GM19463 (cell line): ENCODE results near the gene VCAN.

ENCODE experiments used
- ATAC-seq: cut with Tn5 transposase; IDR thresholded peaks from one replicate; pipeline ENCODE4 v1.9.1; 2021; ENCODE audit warnings: mild to moderate bottlenecking, moderate library complexity; ENCODE audit not compliant: unreplicated experiment

Gene VCAN

DNA sequence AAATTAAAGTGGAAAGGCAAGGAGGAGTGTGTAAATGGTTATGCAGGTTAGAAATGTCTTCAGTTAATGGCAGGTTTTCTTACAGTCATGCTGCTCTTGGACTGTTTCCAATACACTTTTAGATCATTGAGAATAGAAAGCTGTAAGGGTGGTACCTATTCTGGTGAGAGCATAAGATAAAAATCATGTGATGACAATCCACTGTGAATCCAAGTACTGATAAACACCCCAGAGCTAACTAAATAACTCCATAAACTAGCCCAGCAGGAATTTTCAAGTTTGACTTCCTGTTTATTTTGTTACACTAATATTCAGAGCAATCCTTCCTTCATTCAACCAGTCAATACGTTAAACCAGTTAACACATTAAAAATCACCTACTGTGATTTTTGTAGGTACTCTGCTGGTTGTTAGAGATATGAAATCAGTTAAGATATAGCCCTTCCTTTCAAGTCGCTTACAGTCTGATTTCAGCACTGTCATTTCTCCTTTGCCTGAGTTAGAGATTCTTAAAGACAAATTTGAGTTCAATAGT lies 22.6 kb downstream of the VCAN start:
- ATAC-seq = no peak

DNA sequence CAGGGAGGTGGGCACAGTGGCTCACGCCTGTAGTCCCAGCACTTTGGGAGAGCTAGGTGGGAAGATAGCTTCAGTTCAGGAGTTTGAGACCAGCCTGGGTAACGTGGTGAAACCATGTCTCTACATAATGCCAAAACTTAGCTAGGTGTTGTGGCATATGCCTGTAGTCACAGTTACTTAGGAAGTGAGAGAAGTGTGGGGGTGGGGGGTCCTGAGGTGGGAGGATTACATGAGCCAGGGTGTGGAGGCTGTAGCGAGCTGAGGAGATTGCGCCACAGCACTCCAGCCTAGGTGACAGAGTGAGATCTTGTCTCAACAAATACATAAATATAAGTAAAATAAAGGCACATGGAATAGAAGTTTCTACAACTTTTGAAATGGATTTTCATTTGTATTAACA lies 23.1 kb downstream of the VCAN start:
- no peak for ATAC-seq

DNA sequence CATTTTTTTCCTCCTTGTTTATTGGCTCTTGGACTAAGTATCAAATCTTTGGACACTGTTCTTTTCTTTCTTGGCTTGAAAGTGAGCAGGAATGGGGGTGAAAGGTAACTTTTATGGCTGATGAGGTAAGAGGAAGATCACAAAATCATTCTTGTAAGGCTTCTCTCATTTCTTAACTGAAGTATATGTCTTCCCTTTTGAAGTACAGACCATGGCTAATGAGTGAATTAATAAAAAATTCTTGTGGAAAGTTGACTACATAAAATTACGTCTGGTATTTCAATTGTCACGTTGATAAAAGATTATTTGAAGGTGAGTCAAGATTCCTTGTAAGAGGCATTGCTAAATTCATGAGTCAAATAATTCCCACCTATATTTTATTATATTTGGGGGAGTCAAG lies 25.1 kb downstream of the VCAN start:
- no peak for ATAC-seq

DNA sequence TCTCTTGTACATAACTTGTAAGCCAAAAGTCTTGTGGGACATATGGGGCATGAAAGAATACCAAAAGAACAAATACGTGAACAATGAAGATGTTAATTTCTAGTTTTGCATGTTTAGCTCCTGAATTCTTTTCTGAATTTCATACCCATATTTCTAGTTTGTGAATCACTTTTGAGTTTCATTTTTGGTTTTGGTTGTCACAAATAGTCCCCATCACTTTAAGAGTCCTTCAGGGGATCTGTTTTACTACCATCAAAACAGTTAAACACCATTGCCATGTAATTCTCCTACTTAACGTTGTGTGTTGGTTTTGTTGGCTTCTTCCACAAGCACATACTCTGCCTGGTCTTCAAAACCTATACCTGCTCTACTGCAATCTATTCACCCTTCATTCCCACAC lies 27.0 kb downstream of the VCAN start:
- peak; percentile 58 for ATAC-seq

DNA sequence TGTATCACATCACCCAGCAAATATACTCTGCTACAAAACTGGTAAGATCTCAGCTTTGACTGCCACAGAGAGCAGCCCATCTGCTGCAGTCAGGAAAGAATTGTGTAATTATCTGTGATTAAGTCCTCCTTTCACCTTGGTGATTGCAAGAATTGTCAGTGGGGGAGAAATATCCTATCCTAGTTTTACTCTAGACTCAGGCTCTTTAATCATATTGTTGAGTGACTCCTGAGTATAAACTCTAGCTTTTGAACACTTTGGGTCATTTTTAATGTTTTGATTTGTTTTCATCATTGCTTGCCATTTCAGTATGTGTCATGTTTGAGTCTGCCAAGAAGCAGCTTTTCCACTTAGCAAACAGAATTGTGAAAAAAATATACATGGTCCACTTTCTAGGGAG lies 32.1 kb downstream of the VCAN start:
- no peak for ATAC-seq

DNA sequence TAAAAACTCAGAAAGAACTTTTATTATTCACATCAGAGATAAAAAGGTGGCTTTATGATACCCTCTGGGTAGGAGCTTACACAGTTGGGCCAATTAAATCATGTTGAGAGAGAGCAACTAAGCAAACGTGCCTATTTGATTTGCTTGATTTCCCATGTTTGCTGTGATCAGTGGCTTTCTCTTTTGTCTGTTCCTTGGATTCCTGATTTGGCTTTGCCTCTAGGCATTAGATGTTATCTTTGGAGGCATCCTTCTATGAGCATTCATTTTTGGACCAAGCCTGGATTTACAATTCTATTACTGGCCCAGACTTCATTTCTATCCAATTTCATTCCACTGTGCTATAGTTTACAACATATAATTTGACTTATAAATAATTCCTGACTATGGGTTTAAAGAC lies 35.9 kb downstream of the VCAN start:
- ATAC-seq = no peak

DNA sequence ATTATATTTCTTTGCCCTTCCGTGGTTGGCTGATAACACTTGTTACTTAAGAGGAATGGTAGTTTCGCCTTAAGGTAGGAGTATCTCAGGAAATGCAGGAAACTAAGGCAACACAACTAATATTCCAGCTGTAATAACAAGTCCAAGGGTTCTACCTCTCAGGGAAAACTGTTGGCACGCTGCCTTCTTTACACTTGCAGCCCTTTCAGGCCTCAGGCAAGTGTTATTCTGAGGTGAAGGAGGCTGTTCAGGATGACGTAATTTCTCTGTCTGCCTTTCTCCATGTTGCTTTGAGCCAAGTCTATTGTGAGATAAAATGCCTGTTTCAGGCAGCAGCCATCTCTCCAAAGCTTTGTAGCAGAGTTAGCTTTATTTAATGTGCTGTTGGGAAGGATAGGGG lies 38.0 kb downstream of the VCAN start:
- no peak for ATAC-seq

DNA sequence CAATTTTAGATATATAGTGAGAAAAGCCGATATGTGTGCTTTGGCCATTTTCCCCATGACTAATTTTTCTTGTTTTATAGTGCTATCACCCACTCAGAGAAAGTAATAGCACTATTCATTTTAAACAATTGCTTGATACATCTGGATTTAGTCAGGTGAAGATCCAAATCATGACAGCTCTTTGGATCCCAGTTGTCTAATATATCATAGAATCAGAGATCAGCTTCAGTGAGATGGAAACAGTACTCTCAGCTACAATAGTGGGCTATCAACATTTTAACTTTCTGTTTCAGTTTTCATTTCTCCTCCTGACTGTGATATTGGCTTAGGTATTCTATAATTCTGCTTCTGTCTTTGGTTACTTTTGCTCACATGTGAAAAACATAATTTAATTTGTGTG lies 38.7 kb downstream of the VCAN start:
- peak; percentile 92 for ATAC-seq

DNA sequence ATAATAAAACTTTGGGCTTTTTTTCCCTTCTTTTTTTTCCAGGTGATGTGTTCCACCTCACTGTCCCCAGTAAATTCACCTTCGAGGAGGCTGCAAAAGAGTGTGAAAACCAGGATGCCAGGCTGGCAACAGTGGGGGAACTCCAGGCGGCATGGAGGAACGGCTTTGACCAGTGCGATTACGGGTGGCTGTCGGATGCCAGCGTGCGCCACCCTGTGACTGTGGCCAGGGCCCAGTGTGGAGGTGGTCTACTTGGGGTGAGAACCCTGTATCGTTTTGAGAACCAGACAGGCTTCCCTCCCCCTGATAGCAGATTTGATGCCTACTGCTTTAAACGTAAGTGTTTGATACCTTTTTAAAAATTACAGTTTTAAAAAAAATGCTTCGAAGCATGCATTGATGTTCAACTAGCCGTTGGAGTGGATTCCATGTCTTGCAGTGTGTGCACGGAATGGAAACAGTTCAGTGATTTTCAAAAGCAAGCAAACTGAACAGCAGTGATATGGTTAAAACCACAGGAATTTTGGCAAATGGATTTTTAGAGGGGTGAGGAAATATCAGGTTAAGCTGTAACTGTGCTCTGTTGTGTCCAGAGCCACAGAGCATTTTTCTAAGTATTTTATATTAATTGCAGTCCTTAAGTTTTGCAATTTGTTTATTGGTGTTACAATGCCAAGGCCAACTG lies 40.7 kb downstream of the VCAN start:
- no peak for ATAC-seq

DNA sequence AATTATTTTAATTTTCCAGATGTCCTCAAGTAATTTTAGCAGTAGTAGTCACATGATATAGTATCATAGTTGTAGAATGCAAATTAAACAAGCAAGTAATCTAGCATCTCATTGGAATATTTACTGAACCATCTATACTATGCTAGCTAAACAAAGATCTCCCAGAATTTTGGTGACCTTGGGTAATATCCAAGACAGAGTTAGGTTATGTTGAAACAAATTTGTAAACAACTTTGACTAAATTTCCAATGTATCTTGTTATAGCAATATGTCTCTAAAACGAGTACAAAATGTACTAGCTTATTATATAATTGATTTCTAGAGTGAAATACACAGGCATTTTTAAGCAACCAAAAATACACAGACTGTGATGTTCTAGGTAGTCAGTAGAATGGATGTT lies 41.5 kb downstream of the VCAN start:
- no peak for ATAC-seq

DNA sequence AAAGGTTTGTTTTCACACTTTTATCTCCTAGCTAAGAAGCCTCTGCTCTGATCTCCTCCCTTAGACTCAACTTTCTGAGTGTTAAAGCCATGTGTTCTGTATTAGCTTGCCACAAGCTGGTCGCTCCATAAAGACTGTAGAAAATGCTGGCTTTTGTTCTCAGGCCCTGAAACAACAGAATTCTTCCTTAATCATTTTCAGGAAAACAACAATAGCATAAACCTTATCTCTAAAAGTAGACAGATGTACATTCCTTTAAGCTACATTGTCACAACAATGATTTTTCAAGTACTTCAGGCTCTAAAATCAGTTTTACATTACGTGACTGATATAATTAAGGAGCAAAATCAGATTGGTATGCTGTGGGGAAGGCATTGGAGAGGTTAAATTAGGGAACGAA lies 41.9 kb downstream of the VCAN start:
- no peak for ATAC-seq

DNA sequence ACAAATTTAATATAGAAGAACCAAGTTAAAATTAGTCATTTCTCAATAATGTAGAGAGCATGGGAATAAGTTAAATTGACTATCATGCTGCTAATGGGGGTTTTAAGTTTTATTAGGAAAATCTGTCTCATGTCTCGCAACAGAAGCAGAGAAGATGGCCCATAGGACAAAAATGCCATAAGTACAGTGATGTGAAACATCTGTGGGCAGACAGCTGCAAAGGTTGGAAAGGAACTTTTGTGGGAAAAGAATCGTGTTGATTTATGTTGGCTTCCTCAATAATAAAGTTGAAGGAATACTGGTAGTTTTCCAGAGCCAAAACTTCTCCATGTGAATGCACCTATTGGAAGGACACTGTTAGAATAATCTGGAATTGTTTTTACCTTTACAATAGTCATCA lies 44.8 kb downstream of the VCAN start:
- ATAC-seq = no peak

DNA sequence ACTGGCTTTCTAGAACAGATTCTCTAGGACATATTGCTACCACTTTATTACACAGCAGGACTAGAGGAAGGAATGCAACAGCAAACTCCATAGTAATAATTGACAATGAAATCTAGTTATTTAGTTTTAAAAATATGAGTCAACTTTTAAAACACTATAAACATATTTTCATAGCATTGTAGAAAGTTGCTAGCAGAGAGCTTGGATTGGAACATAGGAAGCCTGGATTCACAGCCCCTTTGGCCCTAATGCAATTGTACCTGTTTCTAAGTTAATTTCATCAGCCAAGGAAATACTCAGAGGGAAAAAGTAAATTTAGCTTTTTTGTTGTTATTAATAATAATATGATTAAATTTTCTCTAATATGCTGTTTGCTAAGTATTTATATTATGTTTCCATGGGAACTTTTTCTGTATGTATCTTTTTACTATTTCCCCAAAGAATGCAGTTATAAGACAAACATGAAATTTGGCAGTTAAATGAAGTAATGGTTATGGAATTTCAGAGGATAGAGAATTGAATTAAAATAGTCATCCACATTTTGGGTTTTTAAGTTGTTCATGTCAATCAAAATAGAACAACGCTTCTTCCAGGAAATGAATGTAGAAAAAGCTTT lies 45.6 kb downstream of the VCAN start:
- ATAC-seq = no peak

DNA sequence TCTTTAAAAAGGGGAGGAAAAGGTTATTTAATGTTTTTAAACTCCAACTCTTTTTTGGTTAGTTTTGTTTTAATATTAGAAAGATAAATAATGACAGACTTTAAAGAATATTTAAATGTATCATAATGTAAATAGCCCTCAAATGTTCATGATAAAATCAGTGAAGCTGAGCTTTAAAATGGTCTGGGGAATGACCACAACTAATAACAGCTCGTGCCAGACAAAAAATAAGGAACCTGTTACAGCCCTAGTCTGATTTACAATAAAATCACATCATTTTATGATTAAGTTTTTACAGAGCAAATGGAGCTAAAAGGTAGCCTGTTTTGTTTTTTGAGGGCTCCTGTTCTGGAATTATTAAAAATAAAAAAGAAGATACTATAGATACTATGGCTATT lies 46.1 kb downstream of the VCAN start:
- no peak for ATAC-seq

DNA sequence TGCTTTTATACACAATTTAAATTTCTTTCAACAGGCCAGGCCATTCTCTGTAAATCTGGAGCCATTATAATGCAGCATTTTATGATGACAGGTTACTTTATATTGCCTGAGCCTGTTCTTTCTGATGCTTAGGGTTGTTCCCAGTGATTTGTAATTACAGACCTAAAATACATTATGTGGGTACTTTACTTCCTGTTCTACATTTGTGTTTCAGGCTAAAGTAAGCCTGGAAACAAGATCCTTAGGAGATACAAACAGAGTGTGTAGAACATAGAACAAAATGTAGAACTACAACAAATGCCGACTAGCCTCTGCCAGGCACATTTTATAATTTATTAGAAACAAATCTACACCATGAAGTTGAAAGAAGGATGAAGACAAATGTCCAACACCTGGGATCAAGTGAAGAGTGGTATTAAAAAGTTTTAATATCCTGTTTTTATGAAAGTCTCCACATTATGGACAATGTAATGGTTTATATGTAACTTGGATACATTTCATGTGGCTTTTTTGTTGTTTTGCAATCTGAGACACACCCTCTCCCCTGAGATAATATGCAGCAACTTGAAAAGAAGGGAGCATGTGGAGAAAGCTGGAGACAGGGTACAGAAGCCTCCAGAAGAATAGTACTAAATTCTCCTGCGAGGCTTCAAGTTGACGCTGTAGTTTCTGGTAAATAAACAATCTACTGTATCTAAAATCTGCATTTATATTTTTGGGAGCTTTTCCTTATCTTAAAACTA lies 46.9 kb downstream of the VCAN start:
- no peak for ATAC-seq

DNA sequence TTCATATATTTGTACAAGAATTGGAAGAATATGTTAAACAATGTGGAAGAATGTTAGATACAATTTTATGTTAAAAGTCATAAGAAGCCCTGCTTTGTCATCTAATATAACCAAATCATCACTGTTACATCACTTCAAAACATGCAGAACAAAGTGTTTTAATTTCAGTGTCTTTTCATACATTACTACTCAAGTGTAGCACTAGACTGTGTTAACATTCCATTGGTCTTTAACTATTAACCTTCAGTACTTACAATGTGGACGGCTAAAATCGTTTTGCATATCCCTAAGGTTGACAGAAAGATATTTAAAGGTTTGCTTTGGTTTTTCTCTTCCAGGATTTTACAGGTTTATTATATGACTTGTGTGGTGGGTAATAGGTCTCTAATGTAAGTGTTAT lies 50.9 kb downstream of the VCAN start:
- ATAC-seq = no peak

DNA sequence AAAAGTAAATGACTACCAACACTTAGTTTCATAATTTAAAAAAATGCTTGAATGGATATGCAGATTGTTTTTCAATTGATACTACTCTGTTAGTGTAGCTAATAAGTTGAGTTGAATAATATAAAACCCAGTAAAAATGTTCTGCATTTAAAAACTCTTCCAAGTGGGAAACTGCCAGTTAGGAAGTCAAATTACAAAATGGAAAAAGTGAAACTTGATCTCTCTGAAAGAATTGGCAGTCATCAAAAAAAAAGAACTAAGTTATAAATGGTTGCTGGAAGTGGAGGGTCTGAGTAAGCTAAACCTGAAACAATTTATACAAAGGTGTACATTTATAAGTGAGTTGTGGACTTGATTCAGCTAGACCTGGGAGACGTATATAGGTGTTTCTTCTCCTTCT lies 52.4 kb downstream of the VCAN start:
- ATAC-seq = no peak

DNA sequence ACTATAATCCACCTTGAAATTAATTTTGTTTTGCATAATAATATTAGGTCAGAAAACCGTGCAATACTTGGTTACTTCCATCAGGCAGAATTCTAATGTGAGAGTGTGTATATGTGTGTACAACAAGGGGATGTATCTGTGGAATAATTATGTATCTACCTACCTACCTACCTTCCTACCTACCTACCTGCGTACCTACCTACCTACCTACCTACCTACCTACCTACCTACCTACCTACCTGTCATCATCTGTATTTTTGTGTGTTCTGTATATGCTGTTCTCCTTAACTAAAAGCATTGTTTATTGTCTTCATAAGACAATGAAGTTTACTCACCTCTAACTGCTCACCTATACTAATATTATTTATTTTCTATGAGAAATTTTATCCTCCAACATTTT lies 52.8 kb downstream of the VCAN start:
- no peak for ATAC-seq

DNA sequence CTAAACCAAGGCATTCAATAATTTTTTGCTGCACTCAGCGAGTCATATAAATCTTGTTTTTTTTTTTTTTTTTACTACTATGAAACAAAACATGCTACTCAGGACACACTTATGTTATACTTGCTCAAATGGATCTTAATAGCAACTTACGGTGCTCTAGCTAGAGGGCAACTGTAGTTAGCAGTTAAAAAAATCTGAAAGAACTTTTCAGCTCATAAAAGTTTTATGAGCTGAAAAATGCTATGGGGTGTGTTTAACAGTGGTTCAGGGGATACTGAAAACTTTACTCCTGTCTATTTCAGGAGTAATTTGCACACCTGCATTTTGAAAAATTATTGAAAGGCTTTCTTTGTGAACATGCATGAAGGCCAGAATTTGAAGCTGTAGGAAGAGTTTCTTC lies 53.4 kb downstream of the VCAN start:
- no peak for ATAC-seq

DNA sequence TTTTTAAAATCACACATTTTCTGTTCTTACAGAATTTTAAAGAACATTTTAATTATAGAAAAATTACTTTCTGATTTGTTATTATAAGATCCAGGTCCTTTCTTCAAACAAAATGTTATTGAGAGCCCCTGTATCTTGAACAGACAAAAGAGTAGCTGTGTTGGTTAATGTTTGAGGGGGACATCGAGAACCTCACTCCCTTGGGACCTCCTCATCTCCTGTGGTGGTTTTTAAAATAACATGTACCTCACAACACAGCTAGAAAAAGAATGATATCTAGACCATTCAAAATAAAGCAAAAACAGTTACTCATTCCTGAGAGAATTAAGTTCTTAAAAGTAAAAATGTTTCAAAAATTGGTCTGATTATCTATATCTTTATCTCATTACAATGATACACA lies 54.7 kb downstream of the VCAN start:
- ATAC-seq = no peak

DNA sequence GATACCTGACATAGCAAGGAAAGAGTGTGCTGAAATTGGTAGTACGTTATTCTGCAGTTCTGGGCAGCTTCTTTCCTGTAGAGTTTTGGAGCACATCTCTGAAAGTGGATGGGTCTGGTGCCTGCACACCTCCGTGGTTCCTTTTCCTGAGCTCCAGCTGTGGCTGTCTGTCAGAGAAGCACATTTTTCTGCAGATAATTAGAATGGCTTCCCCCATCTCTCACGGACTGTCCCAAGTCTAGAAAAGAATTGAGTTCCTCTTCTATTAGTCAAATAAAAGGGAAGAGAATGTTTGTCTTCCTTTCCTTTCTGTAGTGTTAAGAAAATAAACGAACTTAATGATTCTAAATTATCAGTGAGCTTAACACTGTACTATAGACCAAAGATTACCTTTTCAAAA lies 55.7 kb downstream of the VCAN start:
- no peak for ATAC-seq
